Measurements from ENCODE around the gene FOXD4L5. TPM values are rescaled to one million over a fixed set of nuclear protein-coding genes. Genes with fewer than 3 reads are reported as not detected.

Gene FOXD4L5
- total and polyA plus RNA-seq, 2 donors (not counting 3 experiments of a cell fraction or from before 2014, with no cell fraction given): 0.42 TPM; not detected in 1

Small RNAs within 50 kb of the gene (small RNA-seq; reads per million reads assigned to genes)
- not detected for gene IGKV1OR9-1 (ENCODE audit: insufficient read depth, insufficient read length, low read depth, low replicate concordance)

Data from endothelial cell of umbilical vein (primary cell).